Stimulated activated naive B cell treated with anti-CD40 and anti-IgM and Interleukin-4, amounts not matched to agents 10 μg/mL and 1 μg/mL and 100 μg/mL, for 72 hours (primary cell): Measurements from ENCODE around the gene DUOX1.

Experiments used
- ATAC-seq, 2 donors: fragments of 150-1000 bp; cut with Tn5 transposase; replicated peaks; 2 replicates each; pipeline ENCODE4 v1.10.0; 2021; ENCODE audit warnings: moderate library complexity in 1 of 2
- DNase-seq: peaks from one replicate; pipeline ENCODE4 v3.0.0; 2021
- H3K27ac Mint-ChIP-seq: one replicate; pipeline ENCODE4 v1.8.0; 2022; ENCODE audit warnings: mild to moderate bottlenecking, mixed read lengths
- H3K27me3 Mint-ChIP-seq, 2 donors: one replicate each; pipeline ENCODE4 v1.8.0; 2022; ENCODE audit warnings: mixed read lengths in 2 of 2
- H3K36me3 Mint-ChIP-seq, 2 donors: one replicate each; pipeline ENCODE4 v1.8.0; 2022; ENCODE audit warnings: mixed read lengths in 2 of 2, mild to moderate bottlenecking in 1 of 2
- H3K4me1 Mint-ChIP-seq, 2 donors: one replicate each; pipeline ENCODE4 v1.8.0; 2022; ENCODE audit warnings: mixed read lengths in 2 of 2, mild to moderate bottlenecking in 1 of 2
- H3K4me3 Mint-ChIP-seq, 2 donors: one replicate each; pipeline ENCODE4 v1.8.0; 2022; ENCODE audit warnings: mild to moderate bottlenecking in 2 of 2, mixed read lengths in 2 of 2, moderate library complexity in 1 of 2
- H3K9me3 Mint-ChIP-seq, 2 donors: one replicate each; pipeline ENCODE4 v1.8.0; 2022; ENCODE audit warnings: mixed read lengths in 2 of 2, mild to moderate bottlenecking in 1 of 2

The DUOX1 gene

GRCh38 chr15:45112591-45113379 lies 17.0 kb upstream of the DUOX1 start:
- Mint-ChIP-seq H3K36me3 (no peaks in the 10 kb centered on the region), H3K27me3 (peaks cover 72 to 87% of the 10 kb centered on the region in 2 donors), H3K4me1 (peaks cover 40 to 64% of the 10 kb centered on the region in 2 donors), H3K27ac (peak overlapping the region; percentile 16), H3K9me3 (no peaks in the 10 kb centered on the region), H3K4me3 (peak overlapping the region; percentile 68 to 73)
- ATAC-seq, result peak in 1 of 2 donors; percentile 22
- no peak for DNase-seq

- DNase-seq, result no peak
- Mint-ChIP-seq H3K4me1 (peaks cover 46 to 71% of the 10 kb centered on the region in 2 donors), H3K27me3 (peaks cover 79 to 89% of the 10 kb centered on the region in 2 donors), H3K4me3 (peak overlapping the region; percentile 36 to 73), H3K27ac (no peak overlapping the region), H3K9me3 (no peaks in the 10 kb centered on the region), H3K36me3 (no peaks in the 10 kb centered on the region)
- no peak for ATAC-seq
These were observed 16.3 kb upstream of the DUOX1 start for GRCh38 chr15:45113380-45113990.

GRCh38 chr15:45114076-45114750 lies 15.6 kb upstream of the DUOX1 start, which contains the start of the genes DUOX2 and DUOXA2:
Gene DUOX2, minus strand, starts transcription at chr15:45114172. Its CDS starts 761 bp downstream, at chr15:45113411.
Gene DUOXA2, plus strand, starts transcription at chr15:45114326. Its CDS starts 280 bp downstream, at chr15:45114606.
- H3K27ac Mint-ChIP-seq, result no peak within 1 kb of the TSS

GRCh38 chr15:45114751-45115085 lies 15.1 kb upstream of the DUOX1 start:
- H3K36me3 Mint-ChIP-seq, result no peaks in the 10 kb centered on the region
- DNase-seq, result no peak
- H3K9me3 Mint-ChIP-seq, result no peaks in the 10 kb centered on the region
- H3K27ac Mint-ChIP-seq, result no peak overlapping the region
- H3K27me3 Mint-ChIP-seq, result peaks cover 80 to 83% of the 10 kb centered on the region in 2 donors
- no peak for ATAC-seq
- peaks cover 46 to 71% of the 10 kb centered on the region in 2 donors for H3K4me1 Mint-ChIP-seq
- H3K4me3 Mint-ChIP-seq, result peak overlapping the region in 1 of 2 donors; percentile 59

More at GRCh38 chr15:45114076-45114750, 15.6 kb upstream of the DUOX1 start, which contains the start of the genes DUOX2 and DUOXA2:
- no peaks in the 10 kb centered on the region for H3K9me3 Mint-ChIP-seq
- DNase-seq (no peak), ATAC-seq (no peak)
- H3K27me3 Mint-ChIP-seq, result peaks cover 80 to 83% of the 10 kb centered on the region in 2 donors
- no peaks in the 10 kb centered on the region for H3K36me3 Mint-ChIP-seq
- peaks cover 46 to 71% of the 10 kb centered on the region in 2 donors for H3K4me1 Mint-ChIP-seq
- peak within 1 kb of the TSS; percentile 64 to 73 for H3K4me3 Mint-ChIP-seq

- H3K9me3 Mint-ChIP-seq, result no peaks in the 10 kb centered on the region
- no peaks in the 10 kb centered on the region for H3K36me3 Mint-ChIP-seq
- H3K4me1 Mint-ChIP-seq, result peaks cover 46 to 69% of the 10 kb centered on the region in 2 donors
- H3K27me3 Mint-ChIP-seq, result peaks cover 79 to 83% of the 10 kb centered on the region in 2 donors
- DNase-seq, result no peak
- no peak overlapping the region for H3K4me3 Mint-ChIP-seq
- no peak overlapping the region for H3K27ac Mint-ChIP-seq
- no peak for ATAC-seq
These were observed 14.4 kb upstream of the DUOX1 start for GRCh38 chr15:45115312-45115820.

GRCh38 chr15:45116006-45116481 lies 13.8 kb upstream of the DUOX1 start:
- DNase-seq (no peak), ATAC-seq (no peak)
- Mint-ChIP-seq H3K36me3 (no peaks in the 10 kb centered on the region), H3K4me1 (peaks cover 45 to 65% of the 10 kb centered on the region in 2 donors), H3K4me3 (peak overlapping the region; percentile 37 to 49), H3K27ac (no peak overlapping the region), H3K27me3 (peaks cover 79 to 84% of the 10 kb centered on the region in 2 donors), H3K9me3 (no peaks in the 10 kb centered on the region)

GRCh38 chr15:45116482-45117307 lies 13.1 kb upstream of the DUOX1 start:
- H3K27ac Mint-ChIP-seq, result peak overlapping the region; percentile 26
- H3K4me1 Mint-ChIP-seq, result peaks cover 45 to 65% of the 10 kb centered on the region in 2 donors
- no peaks in the 10 kb centered on the region for H3K9me3 Mint-ChIP-seq
- ATAC-seq, result no peak
- no peak for DNase-seq
- peak overlapping the region; percentile 33 to 49 for H3K4me3 Mint-ChIP-seq
- peaks cover 82 to 87% of the 10 kb centered on the region in 2 donors for H3K27me3 Mint-ChIP-seq
- H3K36me3 Mint-ChIP-seq, result no peaks in the 10 kb centered on the region

- H3K27me3 Mint-ChIP-seq, result peaks cover 76 to 83% of the 10 kb centered on the region in 2 donors
- H3K4me3 Mint-ChIP-seq, result peak overlapping the region; percentile 71 to 74
- H3K4me1 Mint-ChIP-seq, result peaks cover 39 to 57% of the 10 kb centered on the region in 2 donors
- ATAC-seq (peak; percentile 11 to 22), DNase-seq (no peak)
- no peaks in the 10 kb centered on the region for H3K9me3 Mint-ChIP-seq
- H3K27ac Mint-ChIP-seq, result peak overlapping the region; percentile 26
- no peaks in the 10 kb centered on the region for H3K36me3 Mint-ChIP-seq
These were observed 12.3 kb upstream of the DUOX1 start for GRCh38 chr15:45117308-45118130.

GRCh38 chr15:45118131-45118588 lies 11.6 kb upstream of the DUOX1 start:
- ATAC-seq, result peak; percentile 96 to 97
- peak; percentile 82 for DNase-seq
- H3K4me1 Mint-ChIP-seq, result peaks cover 34 to 50% of the 10 kb centered on the region in 2 donors
- H3K4me3 Mint-ChIP-seq, result peak overlapping the region; percentile 71 to 74
- H3K9me3 Mint-ChIP-seq, result no peaks in the 10 kb centered on the region
- peak overlapping the region; percentile 22 for H3K27ac Mint-ChIP-seq
- H3K36me3 Mint-ChIP-seq, result no peaks in the 10 kb centered on the region
- peaks cover 70 to 77% of the 10 kb centered on the region in 2 donors for H3K27me3 Mint-ChIP-seq

GRCh38 chr15:45118996-45119395 lies 10.8 kb upstream of the DUOX1 start:
- ATAC-seq (no peak), DNase-seq (no peak)
- no peak overlapping the region for H3K27ac Mint-ChIP-seq
- H3K36me3 Mint-ChIP-seq, result no peaks in the 10 kb centered on the region
- peaks cover 62 to 68% of the 10 kb centered on the region in 2 donors for H3K27me3 Mint-ChIP-seq
- H3K9me3 Mint-ChIP-seq, result no peaks in the 10 kb centered on the region
- peaks cover 25 to 42% of the 10 kb centered on the region in 2 donors for H3K4me1 Mint-ChIP-seq
- no peak overlapping the region for H3K4me3 Mint-ChIP-seq

GRCh38 chr15:45120081-45120972 lies 9.5 kb upstream of the DUOX1 start:
- H3K4me1 Mint-ChIP-seq, result peaks cover 18 to 29% of the 10 kb centered on the region in 2 donors
- H3K27ac Mint-ChIP-seq, result no peak overlapping the region
- no peaks in the 10 kb centered on the region for H3K36me3 Mint-ChIP-seq
- no peak for DNase-seq
- peaks cover 54 to 62% of the 10 kb centered on the region in 2 donors for H3K27me3 Mint-ChIP-seq
- no peak for ATAC-seq
- no peak overlapping the region for H3K4me3 Mint-ChIP-seq
- no peaks in the 10 kb centered on the region for H3K9me3 Mint-ChIP-seq

GRCh38 chr15:45121020-45121419 lies 8.8 kb upstream of the DUOX1 start:
- H3K9me3 Mint-ChIP-seq, result no peaks in the 10 kb centered on the region
- no peak for DNase-seq
- no peak overlapping the region for H3K27ac Mint-ChIP-seq
- peaks cover 16 to 22% of the 10 kb centered on the region in 2 donors for H3K4me1 Mint-ChIP-seq
- no peak overlapping the region for H3K4me3 Mint-ChIP-seq
- H3K36me3 Mint-ChIP-seq, result no peaks in the 10 kb centered on the region
- H3K27me3 Mint-ChIP-seq, result peaks cover 54 to 62% of the 10 kb centered on the region in 2 donors
- no peak for ATAC-seq
